Left lung (tissue), 10 donors: ENCODE measurements around the gene NR6A1. TPM values are rescaled to one million over a fixed set of nuclear protein-coding genes. Genes with fewer than 3 reads are reported as not detected.

Experiments
- ATAC-seq: fragments of 200-7000 bp; cut with Tn5 transposase; one replicate; pipeline ENCODE4 v1.9.1; 2020; ENCODE audit warnings: moderate library complexity
- DNase-seq, 4 donors: peaks; one replicate each; pipeline ENCODE4 v3.0.0-alpha.2; 2013 to 2020
- H3K27ac ChIP-seq, 2 donors: fragments of 200-600 bp; sonication (generic) in 1 of 2; one replicate each; pipeline versions ENCODE4 v1.5.0 to v1.8.0; 2020 to 2021
- H3K27me3 ChIP-seq, 2 donors: fragments of 200-600 bp; sonication (generic) in 1 of 2; one replicate each; pipeline versions ENCODE4 v1.5.0 to v1.8.0; 2020 to 2021
- H3K36me3 ChIP-seq, 2 donors: fragments of 200-600 bp; sonication (generic) in 1 of 2; one replicate each; pipeline versions ENCODE4 v1.5.0 to v1.8.0; 2020 to 2021
- H3K4me1 ChIP-seq, 2 donors: fragments of 200-600 bp; one replicate each; pipeline ENCODE4 v1.8.0; 2021
- H3K4me3 ChIP-seq, 2 donors: fragments of 200-600 bp; sonication (generic) in 1 of 2; one replicate each; pipeline versions ENCODE4 v1.5.0 to v1.8.0; 2020 to 2021; ENCODE audit warnings: mild to moderate bottlenecking in 1 of 2
- H3K9me3 ChIP-seq, 2 donors: fragments of 200-600 bp; sonication (generic) in 1 of 2; one replicate each; pipeline versions ENCODE4 v1.5.0 to v1.8.0; 2020 to 2021
- CTCF ChIP-seq, 2 donors: fragments of 200-600 bp; sonication (generic) in 1 of 2; IDR thresholded peaks; one replicate each; pipeline versions ENCODE4 v1.5.0 to v1.8.0; 2021; ENCODE audit warnings: antibody characterized with exemption in 2 of 2
- intact Hi-C, 2 donors: fragments of 100-400 bp; cut with DNase I; formaldehyde crosslinking; loops; one replicate each; pipeline versions ENCODE4 v1.11.2 to v1.14.2; 2022
- polyA plus RNA-seq, 6 donors: library from polyadenylated mRNA; unstranded; fragments of 120-200 nt; gene quantifications; one replicate each; pipeline ENCODE4 v1.2.1, GENCODE V29; 2013; ENCODE audit not compliant: insufficient read length in 6 of 6
- total RNA-seq, 2 donors: library from RNA; stranded (reverse); fragmentation: NEBNext Ultra II Directional; extraction: Animal tissue kit (Norgen Biotek cat#: 25700); gene quantifications; one replicate each; pipeline ENCODE4 v1.2.1, GENCODE V29; 2021
- donor health status: DM: no; HTN: yes; CAD: no.
- donor health status: DM: no; HTN: no; CAD: no.

NR6A1 gene
- total and polyA plus RNA-seq, 8 donors, result 1.2 to 4.1 (median 1.7) TPM

- peaks cover 12 to 47% of the 10 kb centered on the region in 2 donors for H3K4me1 ChIP-seq
- no peak for TF ChIP-seq CTCF (IDR thresholded peaks at IDR 0.05)
- intact Hi-C loops, result no loop called here
Measured at GRCh38 chr9:124795881-124796431, 24.8 kb upstream of the NR6A1 start.

GRCh38 chr9:124794902-124795491 lies 23.9 kb upstream of the NR6A1 start:
- H3K4me1 ChIP-seq, result peaks cover 8 to 38% of the 10 kb centered on the region in 2 donors
- intact Hi-C loops, result no loop called here
- no peaks in the 10 kb centered on the region for H3K27me3 ChIP-seq
- no peak overlapping the region for H3K4me3 ChIP-seq
- no peaks in the 10 kb centered on the region for H3K36me3 ChIP-seq
- no peaks in the 10 kb centered on the region for H3K9me3 ChIP-seq
- no peak for TF ChIP-seq CTCF (IDR thresholded peaks at IDR 0.05)
- ATAC-seq (peak; percentile 34), DNase-seq (peak in 1 of 4 donors; percentile 70)
- H3K27ac ChIP-seq, result peak overlapping the region in 1 of 2 donors; percentile 63

More at GRCh38 chr9:124795881-124796431, 24.8 kb upstream of the NR6A1 start:
- H3K4me3 ChIP-seq, result no peak overlapping the region
- ATAC-seq (no peak), DNase-seq (peak in 1 of 4 donors; percentile 55)
- no peaks in the 10 kb centered on the region for H3K36me3 ChIP-seq
- H3K27ac ChIP-seq, result peak overlapping the region; percentile 16 to 63
- no peaks in the 10 kb centered on the region for H3K27me3 ChIP-seq
- no peaks in the 10 kb centered on the region for H3K9me3 ChIP-seq

GRCh38 chr9:124793015-124793541 lies 22.0 kb upstream of the NR6A1 start:
- intact Hi-C loops, result no loop called here
- peak; percentile 48 for ATAC-seq
- no peak for TF ChIP-seq CTCF (IDR thresholded peaks at IDR 0.05)
- Histone ChIP-seq H3K4me1 (peaks cover 6 to 30% of the 10 kb centered on the region in 2 donors), H3K4me3 (no peak overlapping the region), H3K27me3 (no peaks in the 10 kb centered on the region), H3K36me3 (no peaks in the 10 kb centered on the region), H3K9me3 (no peaks in the 10 kb centered on the region), H3K27ac (peak overlapping the region in 1 of 2 donors; percentile 55)
- DNase-seq, result peak in 1 of 4 donors; percentile 67

GRCh38 chr9:124792257-124793014 lies 21.3 kb upstream of the NR6A1 start:
- Histone ChIP-seq H3K27me3 (no peaks in the 10 kb centered on the region), H3K4me1 (peaks cover 6 to 26% of the 10 kb centered on the region in 2 donors), H3K36me3 (no peaks in the 10 kb centered on the region), H3K9me3 (no peaks in the 10 kb centered on the region), H3K4me3 (no peak overlapping the region), H3K27ac (peak overlapping the region in 1 of 2 donors; percentile 55)
- ATAC-seq (no peak), DNase-seq (no peak)
- intact Hi-C loops, result no loop called here
- no peak for TF ChIP-seq CTCF (IDR thresholded peaks at IDR 0.05)
